Measurements from ENCODE around the gene KIF21A. TPM values are rescaled to one million over a fixed set of nuclear protein-coding genes. Genes with fewer than 3 reads are reported as not detected.

Gene KIF21A
- total RNA-seq, 6 experiments from 2014 or later = 18.4 to 32.9 (median 27.8) TPM

DNA sequence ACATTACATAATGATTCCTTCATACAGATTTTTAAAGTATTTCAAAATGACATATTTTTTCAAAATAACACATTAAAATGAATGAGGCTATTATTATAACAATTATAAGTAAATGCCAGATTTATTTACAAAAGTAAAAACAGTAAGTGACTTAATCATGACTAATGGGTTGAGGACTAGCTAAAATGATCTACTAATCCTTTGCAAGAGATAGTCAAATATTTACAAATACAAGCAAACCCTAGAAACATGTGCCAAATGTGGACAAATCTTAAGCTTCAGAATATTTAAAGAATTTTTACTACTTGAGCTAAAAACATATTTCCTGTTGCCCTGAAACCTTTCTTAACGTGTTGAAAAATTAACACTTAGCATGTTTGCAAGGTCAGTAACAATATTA, 74.8 kb downstream of the KIF21A start:
- ATAC-seq (peak; percentile 50 to 88 (median 79)), DNase-seq (no peak)
- no peak overlapping the region for H3K4me3 ChIP-seq
- TF ChIP-seq POLR2A (IDR thresholded peaks at IDR 0.05) = no peak
- TF ChIP-seq, protein P1, sequence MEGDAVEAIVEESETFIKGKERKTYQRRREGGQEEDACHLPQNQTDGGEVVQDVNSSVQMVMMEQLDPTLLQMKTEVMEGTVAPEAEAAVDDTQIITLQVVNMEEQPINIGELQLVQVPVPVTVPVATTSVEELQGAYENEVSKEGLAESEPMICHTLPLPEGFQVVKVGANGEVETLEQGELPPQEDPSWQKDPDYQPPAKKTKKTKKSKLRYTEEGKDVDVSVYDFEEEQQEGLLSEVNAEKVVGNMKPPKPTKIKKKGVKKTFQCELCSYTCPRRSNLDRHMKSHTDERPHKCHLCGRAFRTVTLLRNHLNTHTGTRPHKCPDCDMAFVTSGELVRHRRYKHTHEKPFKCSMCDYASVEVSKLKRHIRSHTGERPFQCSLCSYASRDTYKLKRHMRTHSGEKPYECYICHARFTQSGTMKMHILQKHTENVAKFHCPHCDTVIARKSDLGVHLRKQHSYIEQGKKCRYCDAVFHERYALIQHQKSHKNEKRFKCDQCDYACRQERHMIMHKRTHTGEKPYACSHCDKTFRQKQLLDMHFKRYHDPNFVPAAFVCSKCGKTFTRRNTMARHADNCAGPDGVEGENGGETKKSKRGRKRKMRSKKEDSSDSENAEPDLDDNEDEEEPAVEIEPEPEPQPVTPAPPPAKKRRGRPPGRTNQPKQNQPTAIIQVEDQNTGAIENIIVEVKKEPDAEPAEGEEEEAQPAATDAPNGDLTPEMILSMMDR (IDR thresholded peaks at IDR 0.05) = no peak
- no peak overlapping the region for H3K27ac ChIP-seq
- no peaks in the 10 kb centered on the region for H3K27me3 ChIP-seq
- no peaks in the 10 kb centered on the region for H3K36me3 ChIP-seq
- whole genome bisulfite sequencing (ENCODE audit: insufficient coverage, low coverage, low lambda C conversion rate, missing lambda C conversion rate) = 6% methylated on average over 1 of the region's 1 CpG
- intact Hi-C loops (cut with DNase I) = no loop called here
- H3K4me1 ChIP-seq = peaks cover 0 to 16% (median 6%) of the 10 kb centered on the region in 4 donors
- no peaks in the 10 kb centered on the region for H3K9me3 ChIP-seq

DNA sequence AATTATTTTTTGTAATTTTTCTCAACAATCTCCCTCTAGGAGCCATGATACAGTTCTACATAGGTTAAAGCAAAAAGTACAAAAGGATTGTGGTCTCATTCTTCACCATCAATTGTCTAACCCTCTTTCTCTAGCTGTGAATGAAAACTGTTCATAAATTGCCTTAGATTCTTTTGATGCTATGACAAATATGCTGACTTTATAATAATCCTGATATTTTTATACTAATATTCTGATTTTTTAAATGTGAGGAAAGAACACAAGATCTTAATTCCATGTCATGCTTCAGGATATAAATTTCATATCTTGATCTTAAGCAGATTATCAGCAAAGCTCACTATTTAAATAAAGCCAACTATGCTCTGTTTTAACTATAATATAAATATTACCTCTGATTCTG, 75.4 kb downstream of the KIF21A start:
- no peak overlapping the region for H3K4me3 ChIP-seq
- no peak for ATAC-seq
- intact Hi-C loops (cut with DNase I) = no loop called here
- H3K27me3 ChIP-seq = no peaks in the 10 kb centered on the region
- TF ChIP-seq, protein P1 (IDR thresholded peaks at IDR 0.05) = no peak
- no peak for TF ChIP-seq POLR2A (IDR thresholded peaks at IDR 0.05)
- no peaks in the 10 kb centered on the region for H3K9me3 ChIP-seq
- DNase-seq = no peak
- H3K4me1 ChIP-seq = peaks cover 0 to 15% (median 6%) of the 10 kb centered on the region in 4 donors
- H3K36me3 ChIP-seq = no peaks in the 10 kb centered on the region
- no peak overlapping the region for H3K27ac ChIP-seq

DNA sequence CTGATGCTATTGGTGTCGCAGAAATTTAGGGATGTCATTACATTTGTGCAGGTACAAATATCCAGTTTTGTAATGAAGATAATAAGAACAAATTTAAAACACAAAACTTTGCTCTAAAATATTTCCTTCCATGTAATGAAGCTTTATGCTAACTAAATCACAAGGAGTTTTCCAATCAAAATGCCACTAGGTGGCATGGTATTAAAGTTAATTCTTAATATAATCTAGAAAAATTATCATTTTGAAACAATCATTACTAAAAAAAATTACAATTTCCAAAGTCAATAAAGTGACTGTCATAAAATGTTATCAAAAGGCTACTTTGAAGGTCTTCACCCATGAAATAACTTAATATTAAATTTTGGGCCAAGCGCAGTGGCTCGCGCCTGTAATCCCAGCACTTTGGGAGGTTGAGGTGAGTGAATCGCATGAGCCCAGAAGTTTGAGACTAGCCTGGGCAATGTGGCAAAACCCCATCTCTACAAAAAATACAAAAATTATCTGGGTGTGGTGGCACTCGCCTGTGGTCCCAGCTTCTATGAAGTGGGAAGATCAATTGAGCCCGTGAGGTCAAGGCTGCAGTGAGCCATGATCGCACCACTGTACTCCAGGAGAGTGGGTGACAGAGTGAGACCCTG, 77.4 kb downstream of the KIF21A start:
- no peaks in the 10 kb centered on the region for H3K27me3 ChIP-seq
- H3K36me3 ChIP-seq = no peaks in the 10 kb centered on the region
- no peaks in the 10 kb centered on the region for H3K9me3 ChIP-seq
- H3K4me1 ChIP-seq = peaks cover 0 to 13% (median 6%) of the 10 kb centered on the region in 4 donors
- 98% methylated on average over 8 of the region's 8 CpGs for WGBS (ENCODE audit: insufficient coverage, low coverage, low lambda C conversion rate, missing lambda C conversion rate)
- intact Hi-C loops (cut with DNase I) = no loop called here
- no peak for DNase-seq
- no peak for ATAC-seq
- TF ChIP-seq POLR2A (IDR thresholded peaks at IDR 0.05) = no peak
- TF ChIP-seq, protein P1 (IDR thresholded peaks at IDR 0.05) = peak; percentile 18 to 39 (median 30)
- H3K4me3 ChIP-seq = no peak overlapping the region
- no peak overlapping the region for H3K27ac ChIP-seq

DNA sequence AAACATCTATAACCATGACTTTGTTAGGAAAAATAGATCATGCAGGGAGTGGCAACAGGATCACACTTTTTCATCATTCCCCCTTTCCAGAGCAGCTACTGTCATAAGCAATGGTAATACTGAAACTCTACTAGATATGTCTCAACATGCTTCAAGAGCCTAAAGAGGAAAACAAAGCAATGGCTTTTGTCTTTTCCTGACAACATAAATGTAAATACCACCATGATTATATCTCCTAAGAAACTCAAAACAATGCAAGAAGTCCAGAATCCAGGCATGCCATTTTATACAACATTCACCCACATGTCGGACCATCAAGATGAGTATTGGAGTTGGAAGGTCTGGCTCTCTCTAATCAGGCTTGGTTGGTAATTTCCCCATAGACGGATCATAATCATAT, 78.7 kb downstream of the KIF21A start:
- no peaks in the 10 kb centered on the region for H3K36me3 ChIP-seq
- intact Hi-C loops (cut with DNase I) = no loop called here
- no peak overlapping the region for H3K27ac ChIP-seq
- 100% methylated on average over 2 of the region's 2 CpGs for WGBS (ENCODE audit: insufficient coverage, low coverage, low lambda C conversion rate, missing lambda C conversion rate)
- ATAC-seq = no peak
- no peak for TF ChIP-seq POLR2A (IDR thresholded peaks at IDR 0.05)
- TF ChIP-seq, protein P1 (IDR thresholded peaks at IDR 0.05) = no peak
- H3K9me3 ChIP-seq = no peaks in the 10 kb centered on the region
- no peak overlapping the region for H3K4me3 ChIP-seq
- H3K27me3 ChIP-seq = no peaks in the 10 kb centered on the region
- DNase-seq = no peak
- H3K4me1 ChIP-seq = peaks cover 0 to 13% (median 6%) of the 10 kb centered on the region in 4 donors
